ACHN (cell line): ENCODE data around the gene RBM10.
A peak's percentile ranks its signal among the peaks of the same experiment; 100 is the strongest.

Experiments
- DNase-seq: peaks from one replicate; pipeline ENCODE4 v3.0.0-alpha.2; 2015
- in situ Hi-C: cut with HindIII; loops from 2 replicates; pipeline ENCODE4 v1.10.0; 2017; ENCODE audit warnings: low sequenced_read_pairs, low pct_ligation_motif_present, low pct_unique_long_range_greater_than_20kb

The RBM10 gene

GRCh38 chrX:47190445-47191269 is 45.6 kb downstream of the RBM10 start:
- DNase-seq: peak; percentile 84
- in situ Hi-C loops: no loop called here

DNA sequence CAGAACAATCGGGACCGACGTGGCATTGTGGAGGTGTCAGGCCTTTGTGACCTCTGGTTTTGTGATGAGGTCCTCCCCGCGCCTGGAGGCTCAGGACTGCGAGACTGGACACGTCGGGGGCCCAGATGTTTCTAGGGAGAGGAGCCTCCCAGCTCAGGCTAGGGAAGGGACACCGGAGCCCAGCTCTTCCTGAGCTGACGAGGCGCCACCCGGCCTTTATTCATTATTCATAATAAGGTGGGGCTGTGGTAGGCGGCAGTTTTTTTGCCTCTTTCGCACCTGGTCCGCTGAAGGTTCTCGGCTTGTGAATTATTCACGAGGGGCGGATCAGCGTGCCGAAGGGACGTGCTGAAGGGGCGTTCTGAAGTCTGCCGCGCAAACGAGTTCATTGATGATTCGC is 46.3 kb downstream of the RBM10 start:
- in situ Hi-C loops: no loop called here
- DNase-seq: no peak

DNA sequence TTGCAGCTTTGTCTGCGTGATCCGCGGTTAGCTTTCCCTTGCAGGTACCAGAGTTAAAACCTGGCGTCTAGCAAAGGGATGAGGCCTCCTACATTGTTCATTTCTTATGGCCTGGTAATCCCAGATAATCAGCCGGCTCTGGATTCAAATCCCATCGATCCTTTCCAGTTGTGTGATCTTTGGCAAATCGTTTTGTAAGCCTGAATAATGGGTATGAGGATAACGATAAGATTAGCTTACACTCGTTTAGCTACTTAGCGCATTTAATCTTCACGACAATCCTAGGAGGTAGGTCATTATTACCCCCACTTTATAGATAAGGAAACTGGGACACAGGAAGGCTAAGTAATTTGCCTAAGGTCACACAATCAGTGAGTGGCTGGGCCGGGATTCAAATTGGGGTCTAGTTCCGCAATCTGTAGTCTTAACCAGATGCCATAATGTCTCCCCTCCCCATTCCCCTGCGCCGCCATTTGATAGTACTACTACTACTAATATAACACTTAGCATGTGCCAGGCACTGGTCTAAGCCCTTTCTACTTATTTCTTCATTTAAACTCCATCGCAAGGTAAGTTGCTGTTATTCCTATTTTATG is 46.9 kb downstream of the RBM10 start:
- no peak for DNase-seq
- in situ Hi-C loops: no loop called here

GRCh38 chrX:47193475-47194193 is 48.6 kb downstream of the RBM10 start, which contains the start of gene UBA1:
TSS of gene UBA1 (plus strand) at chrX:47193829. CDS start at chrX:47198803, 4,974 bp downstream.
- in situ Hi-C loops: no loop called here
- DNase-seq: peak; percentile 88

DNA sequence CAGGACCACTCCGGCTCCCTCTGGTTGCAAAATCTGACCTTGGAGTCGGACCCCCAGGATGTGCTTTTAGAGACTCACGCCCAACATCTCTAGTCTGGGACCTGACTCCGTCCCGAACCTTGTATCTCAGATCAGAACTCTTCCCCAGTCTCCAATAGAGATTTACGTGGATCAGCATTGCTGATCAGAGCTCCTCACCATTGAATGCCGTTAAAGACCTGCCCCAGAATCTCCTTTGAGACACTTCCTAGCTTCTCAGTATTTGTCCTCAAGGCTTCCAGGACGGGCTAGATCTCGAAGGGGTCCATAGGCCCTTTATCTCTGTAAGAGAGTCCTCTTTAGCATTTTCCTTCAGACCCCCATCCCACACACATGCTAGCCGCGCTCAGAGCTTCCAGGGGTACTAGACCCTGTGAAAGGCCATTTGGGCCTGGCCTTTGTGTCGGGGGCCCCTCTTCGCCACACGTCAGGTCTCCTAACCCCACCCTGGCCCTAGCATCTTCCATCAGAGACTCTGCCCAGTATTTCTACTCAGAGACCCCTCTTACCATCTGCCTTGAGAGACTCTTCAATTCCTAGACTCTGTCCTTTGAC is 49.3 kb downstream of the RBM10 start:
- in situ Hi-C loops: no loop called here
- no peak for DNase-seq

GRCh38 chrX:47196098-47196497 is 51.1 kb downstream of the RBM10 start:
- DNase-seq: no peak
- in situ Hi-C loops: no loop called here

DNA sequence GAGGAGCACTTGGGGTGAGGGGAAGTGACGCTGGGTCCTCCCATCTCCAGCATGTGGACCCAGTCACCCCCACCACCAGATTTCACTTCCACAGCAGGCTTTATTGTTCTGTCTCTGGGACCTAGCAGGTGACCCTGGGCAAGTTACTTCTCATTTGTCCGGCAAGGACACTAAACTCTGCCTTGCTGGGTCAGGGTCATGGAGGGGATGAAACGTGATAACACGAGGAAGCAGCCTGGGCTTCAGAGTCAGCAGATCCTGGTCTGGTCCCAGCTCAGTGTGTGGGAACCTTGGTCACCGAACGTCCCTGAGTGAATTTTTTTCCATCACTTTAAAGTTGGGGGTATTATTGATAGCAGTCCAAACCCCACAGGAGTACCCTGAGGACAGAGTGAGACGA is 52.5 kb downstream of the RBM10 start:
- in situ Hi-C loops: no loop called here
- DNase-seq: no peak

GRCh38 chrX:47198026-47198686 is 53.1 kb downstream of the RBM10 start:
- in situ Hi-C loops: no loop called here
- DNase-seq: peak; percentile 7

GRCh38 chrX:47198687-47199080 is 53.7 kb downstream of the RBM10 start:
- in situ Hi-C loops: no loop called here
- DNase-seq: no peak

DNA sequence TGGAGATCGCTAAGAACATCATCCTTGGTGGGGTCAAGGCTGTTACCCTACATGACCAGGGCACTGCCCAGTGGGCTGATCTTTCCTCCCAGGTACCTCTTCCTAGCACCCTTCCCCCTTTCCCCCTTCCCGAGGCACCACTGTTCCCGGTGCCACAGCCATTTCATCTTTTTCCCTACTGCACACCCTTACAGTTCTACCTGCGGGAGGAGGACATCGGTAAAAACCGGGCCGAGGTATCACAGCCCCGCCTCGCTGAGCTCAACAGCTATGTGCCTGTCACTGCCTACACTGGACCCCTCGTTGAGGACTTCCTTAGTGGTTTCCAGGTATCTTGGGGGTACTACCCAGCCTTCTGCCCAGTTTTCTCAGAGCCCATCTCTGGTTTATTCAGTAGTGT is 54.3 kb downstream of the RBM10 start:
- DNase-seq: no peak
- in situ Hi-C loops: no loop called here

- in situ Hi-C loops: no loop called here
- no peak for DNase-seq
These were observed 55.5 kb downstream of the RBM10 start for GRCh38 chrX:47200385-47201150.

- no peak for DNase-seq
- in situ Hi-C loops: no loop called here
These were observed 56.4 kb downstream of the RBM10 start for GRCh38 chrX:47201345-47201944.

- in situ Hi-C loops: no loop called here
- DNase-seq: no peak
These were observed 57.3 kb downstream of the RBM10 start for GRCh38 chrX:47202316-47202715.

GRCh38 chrX:47202877-47203276 is 57.9 kb downstream of the RBM10 start:
- no peak for DNase-seq
- in situ Hi-C loops: no loop called here

DNA sequence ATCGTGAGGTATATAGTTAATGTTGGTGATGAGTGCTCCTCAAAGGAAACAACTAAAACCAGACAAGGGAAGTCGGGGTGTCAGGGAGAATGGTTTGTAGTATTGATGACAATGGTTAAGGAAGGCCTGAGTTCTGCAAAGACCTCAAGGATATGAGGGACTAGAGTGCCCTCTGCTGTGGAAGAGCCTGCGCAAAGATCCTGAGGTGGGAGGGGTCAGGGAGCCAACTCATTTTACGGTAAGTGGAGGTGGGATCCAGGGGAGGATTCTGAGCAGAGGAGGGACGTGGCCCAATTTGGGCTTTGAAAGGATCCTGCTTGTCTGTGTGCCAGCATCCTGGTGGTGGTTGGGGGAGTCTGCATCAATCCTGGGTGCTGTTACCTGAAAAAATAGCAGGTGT is 59.9 kb downstream of the RBM10 start:
- in situ Hi-C loops: no loop called here
- no peak for DNase-seq

DNA sequence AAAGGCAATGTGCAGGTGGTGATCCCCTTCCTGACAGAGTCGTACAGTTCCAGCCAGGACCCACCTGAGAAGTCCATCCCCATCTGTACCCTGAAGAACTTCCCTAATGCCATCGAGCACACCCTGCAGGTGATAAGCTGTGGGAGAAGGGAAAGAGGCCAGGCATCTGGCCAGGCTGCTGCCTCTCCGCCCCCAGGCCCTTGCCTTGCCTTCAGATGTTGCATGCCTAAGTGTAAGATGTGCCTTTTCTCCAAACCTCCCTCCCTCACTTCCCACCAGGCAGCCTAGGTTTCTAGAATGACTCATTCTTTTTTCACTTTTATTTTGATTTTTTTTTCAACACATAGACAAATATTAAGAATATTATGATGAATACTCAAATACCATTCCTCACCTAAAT is 61.3 kb downstream of the RBM10 start:
- in situ Hi-C loops: no loop called here
- no peak for DNase-seq

GRCh38 chrX:47208108-47208507 is 63.1 kb downstream of the RBM10 start:
- no peak for DNase-seq
- in situ Hi-C loops: no loop called here
